GM10248 (cell line): ENCODE data around the gene SLC66A1.

Source experiments
- CTCF ChIA-PET: fragments of 300-600 bp; sonication (Branson Sonifier 250); formaldehyde crosslinking; extraction: SDS; loops from one replicate; lab custom pipeline; 2021; ENCODE audit warnings: antibody characterized with exemption; lab: Yijun Ruan, JAX
- POLR2A ChIA-PET: fragments of 350-650 bp; sonication (Branson Sonifier 250); formaldehyde crosslinking; extraction: SDS; loops from one replicate; lab custom pipeline; 2020; ENCODE audit warnings: antibody characterized with exemption; lab: Yijun Ruan, JAX
- DNase-seq: peaks from one replicate; pipeline ENCODE4 v3.0.0; 2012; ENCODE audit errors: extremely low spot score
- TF ChIP-seq, protein P1 (sequence below): IDR thresholded peaks from 2 replicates; pipeline ENCODE4 v1.5.1; 2012; ENCODE audit warnings: mild to moderate bottlenecking, low read depth; ENCODE audit errors: extremely low read depth, missing control alignments, control extremely low read depth

SLC66A1 gene

DNA sequence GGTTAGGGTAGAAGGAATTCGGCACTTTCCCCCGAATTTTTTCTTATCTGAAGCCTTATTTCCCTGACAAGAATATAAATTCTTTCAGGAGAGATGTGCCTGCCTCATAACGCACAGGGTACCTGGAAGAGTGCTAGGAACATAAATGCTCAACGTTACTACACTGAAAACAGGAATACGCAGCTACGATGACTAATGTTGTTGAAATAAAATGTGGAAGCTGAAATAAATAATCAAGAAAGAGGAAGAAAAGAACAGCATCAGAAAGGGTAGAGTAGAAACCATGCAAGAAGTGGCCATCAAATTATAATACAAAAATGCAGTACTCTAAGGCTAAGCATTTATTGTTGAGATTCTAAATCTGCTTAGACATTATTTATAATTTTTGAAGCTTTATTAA is 33.9 kb downstream of the SLC66A1 start:
- TF ChIP-seq, protein P1, sequence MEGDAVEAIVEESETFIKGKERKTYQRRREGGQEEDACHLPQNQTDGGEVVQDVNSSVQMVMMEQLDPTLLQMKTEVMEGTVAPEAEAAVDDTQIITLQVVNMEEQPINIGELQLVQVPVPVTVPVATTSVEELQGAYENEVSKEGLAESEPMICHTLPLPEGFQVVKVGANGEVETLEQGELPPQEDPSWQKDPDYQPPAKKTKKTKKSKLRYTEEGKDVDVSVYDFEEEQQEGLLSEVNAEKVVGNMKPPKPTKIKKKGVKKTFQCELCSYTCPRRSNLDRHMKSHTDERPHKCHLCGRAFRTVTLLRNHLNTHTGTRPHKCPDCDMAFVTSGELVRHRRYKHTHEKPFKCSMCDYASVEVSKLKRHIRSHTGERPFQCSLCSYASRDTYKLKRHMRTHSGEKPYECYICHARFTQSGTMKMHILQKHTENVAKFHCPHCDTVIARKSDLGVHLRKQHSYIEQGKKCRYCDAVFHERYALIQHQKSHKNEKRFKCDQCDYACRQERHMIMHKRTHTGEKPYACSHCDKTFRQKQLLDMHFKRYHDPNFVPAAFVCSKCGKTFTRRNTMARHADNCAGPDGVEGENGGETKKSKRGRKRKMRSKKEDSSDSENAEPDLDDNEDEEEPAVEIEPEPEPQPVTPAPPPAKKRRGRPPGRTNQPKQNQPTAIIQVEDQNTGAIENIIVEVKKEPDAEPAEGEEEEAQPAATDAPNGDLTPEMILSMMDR: no peak
- ChIA-PET POLR2A (no interaction called here), CTCF (interaction anchor here (1.4 to 2.7 kb wide), 6 partner anchors 9 to 315 kb away, joined by 3 to 11 read pairs (median 6); no protein-coding TSS in a partner anchor)
- DNase-seq: no peak

DNA sequence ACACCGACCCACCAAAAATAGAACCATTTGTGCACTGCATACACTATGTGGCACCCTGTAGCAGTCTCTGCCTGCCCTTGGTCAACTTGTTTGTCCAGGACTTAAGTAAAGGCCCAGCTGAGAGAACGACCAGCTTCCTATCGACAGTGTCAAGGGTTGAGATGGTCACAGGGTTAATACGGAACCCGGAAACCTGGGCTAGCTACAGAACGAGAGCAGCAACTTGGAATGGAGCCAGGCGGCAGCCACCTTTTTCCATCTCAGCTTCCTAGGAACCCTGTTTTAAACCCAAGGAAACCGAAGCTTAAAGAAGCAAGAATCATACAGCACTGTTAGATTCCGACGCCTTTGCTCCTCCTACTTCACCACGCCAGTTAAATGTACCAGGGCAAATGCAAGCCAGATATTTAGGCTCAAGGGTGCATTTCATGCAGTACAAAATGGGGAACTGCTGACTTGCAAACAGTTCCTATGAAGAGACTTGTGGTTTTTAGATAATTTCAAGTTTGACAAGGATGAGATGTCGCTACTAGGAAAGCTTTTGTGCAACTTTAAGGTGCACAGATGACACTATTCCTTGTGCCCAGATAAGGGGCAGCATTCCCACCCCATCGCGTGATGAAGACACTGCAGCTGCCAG is 35.5 kb downstream of the SLC66A1 start:
- ChIA-PET CTCF (interaction anchor here (0.9 to 2.7 kb wide), 4 partner anchors 13 to 314 kb away, joined by 3 to 11 read pairs (median 5); no protein-coding TSS in a partner anchor), POLR2A (no interaction called here)
- TF ChIP-seq, protein P1: no peak
- DNase-seq: no peak

DNA sequence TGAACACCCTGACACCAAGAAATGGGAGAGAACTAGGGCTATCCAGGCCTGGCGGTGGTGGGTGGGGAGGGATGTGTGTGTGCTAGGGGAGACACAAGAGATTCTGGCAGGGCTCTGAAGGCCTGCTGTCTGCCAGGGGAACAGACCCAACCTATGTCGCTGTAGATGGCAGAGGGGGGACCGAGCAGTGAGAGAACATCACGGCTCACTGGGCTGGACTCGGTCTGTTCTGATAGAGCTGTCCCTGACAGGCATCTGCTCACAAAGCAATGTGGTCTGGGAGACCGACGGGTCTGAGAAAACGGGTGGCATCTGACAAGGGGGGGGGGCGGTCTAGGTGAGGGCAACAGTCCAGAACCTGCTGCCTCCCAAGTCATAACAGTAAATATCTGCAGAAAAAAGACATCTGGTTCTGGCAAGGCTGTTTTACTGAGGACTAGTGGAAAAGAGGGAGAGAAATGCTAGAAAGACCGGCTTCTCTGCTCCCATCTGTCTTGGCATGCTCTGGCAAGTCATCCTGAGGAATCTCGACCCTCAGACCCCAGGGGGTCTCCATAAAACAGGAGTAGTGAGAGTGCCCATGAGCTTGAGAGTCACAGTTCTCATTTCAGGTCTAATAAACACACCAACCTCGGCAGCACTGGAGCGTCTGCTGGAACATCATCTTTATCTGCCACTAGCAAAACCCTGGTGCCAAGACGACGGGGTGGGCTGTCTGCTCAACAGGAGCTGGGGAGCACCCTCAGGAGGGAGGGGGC is 36.5 kb downstream of the SLC66A1 start:
- DNase-seq: no peak
- CTCF ChIA-PET: interaction anchor here (0.8 to 2.7 kb wide), 5 partner anchors 8 to 314 kb away, joined by 3 to 11 read pairs (median 3); no protein-coding TSS in a partner anchor
- TF ChIP-seq, protein P1: no peak
- POLR2A ChIA-PET: no interaction called here

DNA sequence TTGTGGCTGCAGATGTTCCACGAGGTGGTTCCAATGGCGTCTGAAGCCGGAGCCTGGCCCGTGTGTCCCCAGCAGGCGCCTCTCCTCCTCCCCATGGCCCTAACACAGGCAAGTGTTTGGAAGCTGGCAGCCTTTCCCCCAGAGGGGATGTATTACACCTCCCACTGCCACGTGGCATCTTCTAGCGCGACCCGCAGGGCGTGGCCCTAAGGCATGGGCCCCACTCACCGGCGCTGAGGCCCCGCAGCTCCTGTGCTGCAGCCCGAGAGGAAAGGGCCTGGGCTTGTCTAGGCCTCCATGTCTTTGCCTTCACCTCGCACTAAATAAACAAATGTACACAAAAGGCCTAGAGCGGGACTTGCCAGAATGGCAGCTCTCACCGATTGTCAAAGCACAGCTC is 37.9 kb downstream of the SLC66A1 start:
- CTCF ChIA-PET: interaction anchor here (1.2 to 1.7 kb wide), 2 partner anchors 11 to 301 kb away, joined by 3 to 4 read pairs; no protein-coding TSS in a partner anchor

DNA sequence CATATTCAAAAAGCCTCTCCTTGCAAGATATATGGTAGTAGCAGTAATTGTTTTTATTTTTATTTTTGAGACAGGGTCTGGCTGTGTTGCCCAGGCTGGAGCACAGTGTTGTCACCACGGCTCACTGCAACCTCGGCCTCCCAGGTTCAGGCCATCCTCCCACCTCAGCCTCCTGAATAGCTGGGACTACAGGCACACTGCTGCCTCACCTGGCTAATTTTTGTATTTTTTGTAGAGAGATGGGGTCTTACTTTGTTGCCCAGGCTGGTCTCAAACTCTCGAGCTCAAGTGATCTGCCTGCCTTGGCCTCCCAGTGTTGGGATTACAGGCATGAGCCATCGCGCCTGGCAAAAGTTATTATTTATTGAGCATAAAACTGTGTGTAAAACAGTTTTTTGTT is 38.4 kb downstream of the SLC66A1 start:
- POLR2A ChIA-PET: no interaction called here
- DNase-seq: no peak
- TF ChIP-seq, protein P1: no peak
- CTCF ChIA-PET: interaction anchor here (1.7 to 2.0 kb wide), 2 partner anchors 9 to 300 kb away, joined by 4 to 7 read pairs; no protein-coding TSS in a partner anchor

More for the DNA sequence above, 37.9 kb downstream of the SLC66A1 start:
- POLR2A ChIA-PET: no interaction called here
- TF ChIP-seq, protein P1: no peak
- DNase-seq: no peak

DNA sequence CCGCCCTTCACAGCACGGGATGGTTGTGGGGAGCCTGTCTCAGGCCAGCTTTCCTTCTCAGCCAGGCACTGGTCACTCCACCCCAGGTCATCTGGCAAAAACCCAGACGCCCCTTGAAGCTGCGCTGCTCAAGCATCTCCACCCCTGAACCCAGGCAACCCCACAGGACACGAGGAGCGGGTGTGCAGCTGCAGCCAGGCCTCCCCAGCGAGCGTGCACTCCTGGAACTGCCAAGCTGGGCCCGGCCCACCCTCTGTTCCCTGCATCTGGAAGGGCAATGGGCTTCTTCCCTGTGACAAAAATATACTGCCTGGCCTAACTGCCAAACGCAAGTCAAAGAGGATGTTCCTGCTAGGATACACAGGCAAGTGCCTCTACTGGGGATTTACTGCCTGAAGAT is 39.7 kb downstream of the SLC66A1 start:
- CTCF ChIA-PET: interaction anchor here (1.0 to 2.0 kb wide), 2 partner anchors 10 to 299 kb away, joined by 3 to 7 read pairs; no protein-coding TSS in a partner anchor
- TF ChIP-seq, protein P1: no peak
- no peak for DNase-seq
- POLR2A ChIA-PET: no interaction called here
